Fibroblast of skin of left biceps (primary cell): Measurements from ENCODE around the gene HSD17B12.
A peak's percentile ranks its signal among the peaks of the same experiment; 100 is the strongest.

Experiments
- DNase-seq, 2 experiments: peaks; one replicate each; pipeline ENCODE4 v3.0.0-alpha.2; 2013; ENCODE audit warnings: low read depth in 2 of 2

Gene HSD17B12

DNA sequence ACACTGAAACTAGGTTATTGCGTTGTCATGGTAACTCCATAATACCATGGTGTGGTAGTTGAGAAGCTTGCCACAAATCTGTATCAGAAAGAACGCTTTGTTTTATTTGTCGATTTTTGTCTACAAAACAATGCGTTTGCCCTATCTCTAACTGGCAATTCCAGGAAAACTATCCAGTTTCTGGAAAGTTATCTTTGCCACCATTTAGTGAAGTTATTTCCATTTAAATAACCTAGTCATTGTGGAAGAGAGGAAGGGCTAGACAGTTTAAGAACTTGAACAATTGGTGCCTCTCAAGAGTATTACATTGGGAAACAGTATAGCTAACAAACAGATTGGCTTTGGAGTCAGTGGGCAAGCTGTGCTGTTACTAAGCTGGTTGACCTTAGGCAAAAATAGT, 7.9 kb downstream of the HSD17B12 start:
- no peak for DNase-seq

DNA sequence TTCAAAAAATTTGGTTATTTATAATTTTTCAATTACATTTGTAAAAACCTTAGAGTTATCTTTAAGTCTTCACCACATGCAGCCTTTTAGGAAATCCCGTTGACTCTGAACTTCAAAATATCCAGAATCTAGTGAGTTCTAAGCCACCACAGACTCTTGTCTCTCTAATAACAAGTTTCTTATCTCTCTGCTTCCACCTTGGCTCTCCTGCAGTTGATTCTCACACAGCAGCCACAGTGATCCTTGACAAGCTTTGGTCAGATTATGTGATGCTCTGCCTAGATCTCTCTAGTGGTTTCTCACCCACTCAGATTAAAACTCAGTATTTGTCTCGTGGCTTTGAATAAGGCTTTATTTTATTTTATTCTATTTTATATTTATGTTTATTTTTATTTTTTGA, 8.6 kb downstream of the HSD17B12 start:
- DNase-seq, result no peak

DNA sequence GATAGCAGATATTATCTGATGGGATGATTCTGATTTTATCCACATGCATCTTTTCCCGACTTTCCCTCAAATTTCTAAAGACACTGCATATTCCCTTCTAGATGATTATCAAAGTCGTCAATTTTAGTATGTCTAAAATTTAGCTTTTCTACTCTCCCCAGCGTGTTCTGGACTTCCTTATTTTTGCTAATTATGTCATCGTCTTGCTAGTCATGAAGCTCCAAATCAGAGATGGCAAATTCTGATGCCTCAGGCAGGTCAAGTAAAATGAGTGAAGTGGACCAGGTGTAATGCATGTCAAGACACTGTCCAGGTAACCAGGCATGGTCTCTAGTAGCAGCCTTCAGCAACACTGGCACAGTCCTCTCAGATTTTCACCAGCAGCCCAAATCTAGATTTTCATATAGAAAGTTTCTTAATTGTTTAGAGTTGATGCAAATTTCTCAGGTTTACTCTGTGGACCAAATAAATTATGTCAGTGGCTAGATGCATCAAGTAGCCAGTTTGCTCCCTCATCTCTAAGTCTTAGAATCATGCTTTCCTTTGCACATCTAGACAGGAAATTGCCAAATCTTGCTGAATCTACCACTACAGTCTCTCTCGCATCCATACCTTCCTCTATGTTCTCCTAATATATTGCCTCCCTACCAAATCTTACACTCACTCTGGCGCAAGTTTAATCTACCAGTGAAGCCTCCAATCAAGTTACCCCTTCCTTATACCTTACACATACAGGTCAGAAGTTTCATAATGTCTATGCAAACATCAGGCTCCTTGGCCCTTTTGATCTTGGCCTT, 10.6 kb downstream of the HSD17B12 start:
- no peak for DNase-seq

DNA sequence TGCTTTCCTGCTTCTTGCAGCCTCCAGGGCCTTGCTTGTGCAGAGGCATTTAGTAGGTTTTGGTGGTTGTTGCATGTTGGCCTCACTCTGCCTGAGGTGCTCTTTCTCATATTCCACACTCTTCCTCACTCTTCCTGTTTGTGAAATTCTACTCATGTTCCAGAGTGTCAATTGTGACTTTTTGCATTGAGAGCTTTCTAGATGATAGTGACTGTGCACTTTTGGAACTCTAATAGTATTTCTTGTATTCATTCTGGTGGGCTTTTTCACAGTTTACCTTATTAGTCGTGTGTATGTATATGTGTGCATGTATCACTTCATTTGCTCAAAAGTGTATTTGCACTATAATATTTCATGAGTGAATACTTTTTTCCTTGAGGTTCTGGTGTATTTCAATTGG, 11.3 kb downstream of the HSD17B12 start:
- DNase-seq, result no peak

DNA sequence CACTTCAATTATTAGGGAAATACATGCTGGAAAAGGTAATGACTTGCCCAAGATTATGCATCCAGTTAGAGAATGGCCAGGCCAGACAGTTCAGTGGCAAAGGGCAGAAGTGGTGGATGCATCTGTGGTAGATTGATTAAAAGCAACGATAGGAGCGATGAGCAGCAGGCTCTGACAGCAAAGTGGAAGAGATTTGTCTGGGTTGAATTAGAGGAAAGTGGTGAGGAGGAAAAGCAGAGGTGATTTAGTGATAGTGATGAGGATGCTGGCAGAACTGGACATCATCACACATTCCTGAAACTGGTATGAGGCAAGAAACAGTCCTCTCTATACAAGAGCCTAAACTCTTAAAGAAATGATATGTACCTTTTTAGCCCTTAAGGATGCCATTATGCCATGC, 12.5 kb downstream of the HSD17B12 start:
- no peak for DNase-seq

DNA sequence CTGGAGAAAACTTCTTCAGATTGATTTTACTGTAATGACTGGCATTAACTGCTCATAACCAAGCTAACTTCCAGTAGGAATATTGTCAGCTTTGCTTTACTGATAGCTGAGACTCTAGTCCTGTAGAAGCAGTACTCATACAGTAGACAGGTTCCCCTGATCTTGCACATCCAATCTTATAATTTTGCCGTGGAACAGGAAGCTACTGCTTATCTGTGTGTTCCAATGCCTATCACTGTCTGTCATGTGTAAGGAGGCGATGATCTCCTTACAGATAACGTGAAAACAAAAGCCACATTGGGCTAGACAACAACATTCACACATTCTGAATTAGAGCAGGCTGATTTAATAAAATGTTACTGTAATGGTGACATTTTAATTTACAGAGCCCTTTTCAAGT, 13.2 kb downstream of the HSD17B12 start:
- no peak for DNase-seq

DNA sequence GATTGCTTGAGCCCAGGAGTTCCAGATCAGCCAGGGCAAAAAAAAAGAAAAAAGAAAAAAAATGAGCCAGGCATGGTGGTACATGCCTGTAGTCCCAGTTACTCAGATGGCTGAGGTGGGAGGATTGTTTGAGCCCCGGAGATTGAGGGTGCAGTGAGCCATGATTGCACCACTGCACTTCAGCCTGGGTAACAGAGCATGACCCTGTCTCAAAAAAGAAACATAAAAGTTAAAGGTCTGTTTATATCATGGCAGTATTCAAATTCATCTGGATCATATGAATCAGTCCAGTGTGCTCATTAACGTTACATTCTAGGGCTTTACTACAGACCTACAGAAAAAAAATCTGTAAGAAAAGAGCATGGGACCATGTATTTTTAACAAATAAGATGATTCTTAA, 13.9 kb downstream of the HSD17B12 start:
- DNase-seq, result no peak

DNA sequence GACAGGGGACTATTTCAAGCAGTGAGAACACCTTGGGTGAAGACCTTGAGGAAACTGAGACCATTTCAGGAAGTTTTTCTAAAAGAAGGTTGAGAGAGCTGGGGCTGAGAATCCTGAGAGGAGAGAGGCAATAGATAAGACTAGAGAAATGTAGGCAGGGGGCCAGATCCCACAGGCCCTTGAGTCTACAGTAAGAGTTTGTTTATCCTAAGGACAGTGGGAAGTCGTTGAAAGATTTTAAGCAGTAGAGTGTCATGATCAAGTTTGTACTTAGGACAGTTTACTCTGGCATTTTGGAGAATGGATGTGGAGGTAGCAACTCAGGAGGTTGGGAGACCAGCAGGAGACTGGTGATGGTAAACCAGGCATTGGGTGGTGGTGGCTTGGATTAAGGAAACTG, 17.1 kb downstream of the HSD17B12 start:
- no peak for DNase-seq

DNA sequence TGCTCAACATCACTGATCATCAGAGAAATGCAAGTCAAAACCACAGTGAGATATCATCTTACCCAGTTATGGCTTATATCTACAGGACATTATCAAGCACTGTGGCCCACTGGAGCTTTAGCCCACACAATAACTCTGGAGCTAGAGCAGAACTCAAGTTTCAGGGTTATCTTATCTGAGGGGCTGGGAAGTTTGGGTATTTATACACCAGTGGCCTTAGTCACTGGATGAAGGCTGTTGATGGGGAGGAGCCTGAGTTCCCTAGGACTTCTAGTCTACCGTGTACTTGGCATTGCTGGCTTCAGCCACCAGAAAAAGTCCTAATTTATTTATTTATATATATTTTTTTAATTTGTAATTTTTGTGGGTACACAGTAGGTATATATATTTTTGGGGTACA, 19.3 kb downstream of the HSD17B12 start:
- no peak for DNase-seq

DNA sequence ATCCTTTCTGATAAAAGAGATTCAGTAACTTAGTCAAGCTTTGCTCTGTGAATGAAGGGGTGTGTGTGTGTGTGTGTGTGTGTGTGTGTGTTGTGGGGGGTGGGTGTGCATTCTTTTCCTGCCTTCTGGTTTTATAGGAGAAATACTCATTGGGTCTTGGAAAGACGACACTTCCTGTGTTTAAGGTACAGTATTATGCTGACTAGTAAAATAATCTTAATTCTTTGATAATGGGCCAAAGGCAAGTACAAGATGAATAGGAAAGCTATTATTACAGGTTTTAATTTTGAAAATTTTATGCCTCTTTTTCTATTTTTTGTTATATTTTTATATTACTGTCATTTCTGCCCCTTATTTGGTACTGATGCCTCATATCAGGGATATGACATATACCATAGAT, 26.1 kb downstream of the HSD17B12 start:
- no peak for DNase-seq

DNA sequence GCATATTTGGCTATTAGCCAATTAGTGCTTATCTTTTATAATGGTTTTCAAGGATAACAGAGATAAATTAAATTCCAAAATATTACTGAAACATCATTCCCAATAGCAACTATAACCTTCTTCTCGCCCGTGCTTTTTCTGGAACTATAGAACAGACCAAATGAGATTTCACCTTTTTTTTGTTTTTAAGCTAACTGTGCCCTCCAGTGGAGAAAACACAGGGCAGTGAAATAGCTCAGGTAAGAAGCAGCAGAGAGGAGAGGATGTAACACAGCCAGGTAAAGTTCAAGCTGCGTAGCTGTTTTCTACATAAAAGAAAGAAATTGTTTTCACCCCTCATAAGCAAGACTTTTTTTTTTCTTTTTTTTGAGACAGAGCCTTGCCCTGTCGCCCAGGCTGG, 28.2 kb downstream of the HSD17B12 start:
- DNase-seq, result no peak

DNA sequence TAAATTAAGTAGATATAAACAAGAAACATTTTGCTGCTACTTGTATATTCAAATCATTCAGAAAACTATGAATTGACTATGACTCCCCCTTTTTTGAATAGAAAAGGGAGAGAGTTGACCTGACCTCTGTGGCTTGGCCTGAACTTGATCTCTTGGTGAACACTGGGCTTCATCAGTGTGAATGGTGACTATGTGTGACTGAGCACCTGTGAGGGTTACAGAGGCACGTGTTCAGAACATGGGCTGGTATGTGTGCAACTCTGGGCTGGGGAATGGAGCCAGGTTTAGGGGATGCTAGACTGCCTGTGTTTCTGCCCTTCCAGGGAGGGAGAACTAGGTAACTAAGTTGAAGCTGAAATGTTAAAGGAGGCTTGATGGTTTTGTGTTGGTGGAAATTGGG, 29.2 kb downstream of the HSD17B12 start:
- no peak for DNase-seq

DNA sequence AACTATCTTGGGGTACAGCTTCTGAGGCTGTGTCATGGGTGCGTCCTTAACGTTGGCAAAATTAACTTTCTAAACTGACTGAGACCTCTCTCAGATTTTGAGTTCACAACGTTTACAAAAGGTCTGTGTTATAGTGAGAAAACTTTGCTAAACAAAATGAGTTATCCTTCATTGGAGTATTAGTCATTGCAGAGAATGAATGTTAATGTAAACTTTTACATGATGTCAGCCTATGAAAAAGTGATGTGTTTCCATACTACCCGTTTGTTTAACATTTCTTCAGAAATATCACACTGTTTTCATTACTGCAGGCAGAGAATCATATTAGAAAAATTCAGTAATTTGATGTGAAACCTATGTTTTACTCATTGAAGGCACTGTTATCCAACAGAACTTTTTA, 32.1 kb downstream of the HSD17B12 start:
- peak; percentile 15 to 17 for DNase-seq

DNA sequence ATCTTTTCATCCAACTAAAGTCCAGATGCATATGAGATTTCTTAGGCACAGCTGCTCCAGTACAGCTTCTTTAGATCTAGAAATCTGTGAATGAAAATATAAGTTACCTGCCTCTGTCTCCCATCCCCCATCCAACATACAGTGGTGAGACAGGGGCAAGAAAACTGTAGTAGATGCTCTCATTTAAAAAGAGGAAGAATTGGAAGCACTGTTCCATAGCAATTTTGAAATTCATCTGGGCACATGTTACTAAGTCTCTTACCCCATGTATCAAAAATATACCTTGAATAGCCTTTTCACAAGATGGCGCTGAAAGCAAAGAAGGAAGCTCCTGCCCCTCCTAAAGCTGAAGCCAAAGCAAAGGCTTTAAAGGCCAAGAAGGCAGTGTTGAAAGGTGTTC, 37.8 kb downstream of the HSD17B12 start:
- DNase-seq, result no peak

DNA sequence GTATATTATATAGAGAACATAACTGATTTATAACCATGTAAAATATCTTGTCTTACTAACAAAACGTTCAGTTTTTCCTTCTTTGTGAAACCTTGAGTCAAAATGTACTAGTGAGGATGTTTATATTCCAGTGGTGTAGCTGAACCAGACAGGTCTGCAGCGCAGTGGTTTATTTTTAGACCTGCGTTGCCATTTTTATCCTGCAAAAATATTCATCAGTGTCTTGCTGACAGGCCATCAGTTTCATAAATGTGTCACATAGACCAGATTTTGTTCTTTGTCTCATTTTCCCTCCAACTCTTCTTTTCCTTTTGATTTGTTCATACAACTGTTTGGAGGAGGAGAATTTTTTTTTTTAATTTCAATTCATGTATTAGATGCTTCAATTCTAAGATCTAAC, 43.1 kb downstream of the HSD17B12 start:
- no peak for DNase-seq

DNA sequence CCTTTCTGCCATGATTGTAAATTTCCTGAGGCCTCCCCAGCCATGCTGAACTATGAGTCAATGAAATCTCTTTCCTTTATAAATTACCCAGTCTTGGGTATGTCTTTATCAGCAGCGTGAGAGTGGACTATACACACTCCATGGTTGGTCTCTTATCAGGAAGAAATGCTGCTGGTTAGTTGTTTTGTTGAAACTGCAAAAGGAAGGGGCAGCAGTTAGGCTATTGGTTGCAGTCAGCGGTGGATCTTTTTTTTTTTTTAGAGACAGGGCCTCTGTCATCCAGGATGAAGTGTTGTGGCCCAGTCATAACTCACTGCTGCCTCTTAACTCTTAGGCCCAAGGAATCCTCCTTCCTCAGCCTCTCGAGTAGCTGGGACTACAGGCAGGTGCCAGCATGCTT, 51.7 kb downstream of the HSD17B12 start:
- DNase-seq, result no peak

DNA sequence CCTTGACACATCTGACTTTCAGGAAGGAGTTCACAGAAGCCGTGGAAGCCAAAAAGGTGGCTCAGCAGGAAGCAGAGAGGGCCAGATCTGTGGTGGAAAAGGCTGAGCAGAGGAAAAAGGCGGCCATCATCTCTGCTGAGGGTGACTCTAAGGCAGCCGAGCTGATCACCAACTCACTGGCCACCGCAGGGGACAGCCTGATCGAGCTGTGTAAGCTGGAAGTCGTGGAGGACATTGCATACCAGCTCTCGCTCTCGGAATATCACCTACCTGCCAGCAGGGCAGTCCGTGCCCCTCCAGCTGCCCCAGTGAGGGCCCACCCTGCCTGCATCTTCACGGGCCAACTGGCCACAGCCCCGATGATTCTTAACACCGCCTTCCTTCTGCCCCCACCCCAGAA, 53.7 kb downstream of the HSD17B12 start:
- DNase-seq, result no peak

DNA sequence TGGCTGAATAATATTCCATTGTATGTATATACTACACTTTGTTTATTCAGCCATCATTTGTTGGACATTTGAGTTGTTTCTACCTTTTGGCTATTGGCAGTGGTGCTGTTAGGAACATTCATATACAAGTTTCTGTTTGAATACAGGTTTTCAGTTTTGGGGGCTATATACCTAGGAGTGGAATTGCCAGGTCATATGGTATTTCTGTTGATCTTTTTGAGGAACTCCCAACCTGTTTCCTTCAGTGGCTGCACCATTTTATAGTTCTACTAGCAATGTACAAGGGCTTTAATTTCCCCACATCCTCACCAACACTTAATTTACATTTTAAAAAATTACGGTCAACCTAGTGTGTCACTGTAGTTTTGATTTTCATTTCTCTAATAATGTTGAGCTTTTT, 54.6 kb downstream of the HSD17B12 start:
- DNase-seq, result no peak

DNA sequence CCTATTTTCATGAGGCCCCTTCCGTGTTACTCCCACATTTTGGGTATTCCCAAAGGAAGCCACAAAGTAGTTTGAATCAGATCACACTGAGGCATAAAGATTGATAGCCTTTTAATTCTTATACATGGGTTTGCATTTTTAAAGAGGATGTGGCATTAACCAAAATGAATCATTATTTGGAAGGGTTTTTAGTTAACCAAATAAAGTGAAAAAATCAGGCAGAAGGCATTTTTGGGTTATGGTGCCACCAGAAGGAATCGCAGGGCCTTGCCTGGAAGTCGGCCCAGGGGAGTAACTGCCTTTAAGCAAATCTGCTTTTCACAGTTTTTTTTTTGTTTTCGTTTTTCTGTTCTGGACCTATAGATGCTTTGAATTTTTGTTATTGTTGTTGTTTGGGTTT, 55.4 kb downstream of the HSD17B12 start:
- DNase-seq, result peak in 1 of 2 experiments; percentile 47

DNA sequence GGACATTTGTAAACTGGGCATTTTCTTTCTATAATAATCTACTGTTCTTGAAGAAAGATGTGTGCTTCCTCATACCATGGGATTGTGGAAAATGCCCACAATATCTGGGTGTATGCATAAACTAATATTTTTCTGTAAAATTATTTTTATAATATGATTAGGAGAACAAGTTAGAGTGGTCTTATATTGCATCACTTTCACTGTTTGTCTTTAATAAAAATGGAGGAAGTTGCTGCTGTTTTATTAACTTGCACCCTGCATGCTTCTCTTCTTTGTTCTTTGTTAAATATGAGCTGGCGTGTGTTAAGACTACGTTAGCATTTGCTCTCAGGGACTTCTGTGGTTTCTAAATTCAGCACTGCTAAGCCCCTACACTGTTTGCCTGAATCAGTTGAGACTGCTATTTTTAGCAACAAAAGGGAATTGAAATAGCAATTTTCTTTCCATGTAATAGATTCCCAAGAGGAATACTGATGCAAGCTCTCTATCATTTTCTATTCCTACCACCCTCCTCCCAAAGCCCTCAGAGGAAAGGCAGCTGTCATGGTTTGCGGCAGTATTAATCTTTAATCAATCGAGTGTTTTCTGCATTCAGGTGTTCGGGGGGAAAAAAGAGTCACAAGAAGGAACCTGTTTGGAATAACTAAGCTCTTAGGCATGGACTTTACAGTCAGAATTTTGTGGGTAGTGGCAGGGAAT, 56.1 kb downstream of the HSD17B12 start:
- DNase-seq, result peak; percentile 73 to 81

DNA sequence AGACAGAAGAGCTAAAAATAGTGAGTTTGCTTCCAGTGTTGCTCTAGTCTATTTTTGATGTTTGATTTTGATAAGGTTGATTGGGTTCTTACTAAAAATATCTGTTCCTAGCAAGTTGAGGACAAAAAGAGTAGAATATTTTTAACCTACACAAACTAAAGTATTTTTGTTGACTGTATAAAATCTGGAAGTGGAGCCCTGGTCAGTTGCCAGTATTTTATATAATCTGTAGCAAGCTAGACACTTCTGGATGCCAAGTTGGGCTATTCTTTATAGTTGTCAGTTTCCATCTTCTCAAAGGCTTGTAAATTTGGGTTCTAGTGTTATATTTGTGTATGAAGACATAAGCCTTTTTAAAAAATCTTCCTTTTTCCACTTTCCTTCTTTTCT, 56.7 kb downstream of the HSD17B12 start:
- DNase-seq, result no peak

DNA sequence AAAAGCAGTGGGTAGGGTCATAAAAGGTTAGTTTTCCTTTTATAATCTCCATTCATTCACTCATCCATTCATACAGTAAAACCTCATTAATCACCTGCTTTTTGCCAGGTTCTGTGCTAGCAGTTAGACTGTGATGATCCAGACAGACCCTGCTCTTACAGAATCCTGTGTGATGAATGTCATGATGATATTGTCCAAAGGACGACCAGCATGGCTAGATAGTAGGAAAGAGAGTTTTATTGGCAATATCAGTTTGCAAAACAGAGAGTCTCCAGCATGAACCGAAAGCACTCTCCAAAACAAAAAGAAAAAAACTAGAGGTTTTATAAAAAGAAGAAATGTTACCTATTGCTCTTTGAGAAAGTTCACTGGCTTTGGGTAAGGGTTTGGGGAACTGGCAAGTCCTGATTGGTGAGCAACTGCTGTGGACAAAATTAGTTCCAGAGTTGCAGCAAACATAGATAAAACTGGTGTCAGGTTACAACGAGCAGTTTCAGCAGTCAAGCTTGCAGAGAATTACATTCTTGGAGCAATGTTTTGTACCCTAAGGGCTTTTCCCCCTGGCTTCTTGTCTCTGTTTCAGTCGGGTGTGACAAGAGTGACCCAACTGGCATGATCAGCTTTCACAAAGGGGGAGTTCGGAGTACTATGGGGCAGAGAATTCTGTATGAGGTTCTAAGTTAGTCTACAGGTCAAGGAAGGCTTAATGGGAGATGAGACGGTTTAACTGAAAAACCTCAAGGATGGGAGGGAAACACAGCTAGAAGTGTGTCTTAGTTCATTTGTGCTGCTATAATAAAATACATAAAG, 58.3 kb downstream of the HSD17B12 start:
- peak; percentile 50 to 54 for DNase-seq

DNA sequence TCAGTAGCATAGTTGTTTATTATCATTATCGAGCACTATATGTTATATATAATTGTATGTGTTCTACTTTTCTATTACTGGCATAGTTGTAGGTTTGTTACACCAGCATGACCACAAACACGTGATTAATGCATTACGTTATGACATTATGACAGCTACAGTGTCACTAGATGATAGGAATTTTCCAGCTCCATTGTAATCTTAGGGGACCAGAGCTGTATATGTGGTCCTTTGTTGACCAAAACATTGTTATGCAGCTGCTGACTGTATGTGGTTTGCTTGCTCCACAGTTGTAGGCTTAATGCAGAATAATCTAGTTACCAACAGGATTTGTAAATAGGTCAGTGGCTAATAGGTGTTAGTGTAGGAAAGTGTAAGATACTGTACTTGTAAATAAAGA, 66.1 kb downstream of the HSD17B12 start:
- DNase-seq, result no peak
